ENCODE data around the gene C19orf47.

The C19orf47 gene

GRCh38 chr19:40305403-40305802 is 42.8 kb downstream of the C19orf47 start:
- TF ChIP-seq, protein P1, sequence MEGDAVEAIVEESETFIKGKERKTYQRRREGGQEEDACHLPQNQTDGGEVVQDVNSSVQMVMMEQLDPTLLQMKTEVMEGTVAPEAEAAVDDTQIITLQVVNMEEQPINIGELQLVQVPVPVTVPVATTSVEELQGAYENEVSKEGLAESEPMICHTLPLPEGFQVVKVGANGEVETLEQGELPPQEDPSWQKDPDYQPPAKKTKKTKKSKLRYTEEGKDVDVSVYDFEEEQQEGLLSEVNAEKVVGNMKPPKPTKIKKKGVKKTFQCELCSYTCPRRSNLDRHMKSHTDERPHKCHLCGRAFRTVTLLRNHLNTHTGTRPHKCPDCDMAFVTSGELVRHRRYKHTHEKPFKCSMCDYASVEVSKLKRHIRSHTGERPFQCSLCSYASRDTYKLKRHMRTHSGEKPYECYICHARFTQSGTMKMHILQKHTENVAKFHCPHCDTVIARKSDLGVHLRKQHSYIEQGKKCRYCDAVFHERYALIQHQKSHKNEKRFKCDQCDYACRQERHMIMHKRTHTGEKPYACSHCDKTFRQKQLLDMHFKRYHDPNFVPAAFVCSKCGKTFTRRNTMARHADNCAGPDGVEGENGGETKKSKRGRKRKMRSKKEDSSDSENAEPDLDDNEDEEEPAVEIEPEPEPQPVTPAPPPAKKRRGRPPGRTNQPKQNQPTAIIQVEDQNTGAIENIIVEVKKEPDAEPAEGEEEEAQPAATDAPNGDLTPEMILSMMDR (IDR thresholded peaks at IDR 0.05): peak; percentile 94
- no peak for TF ChIP-seq ZFX (IDR thresholded peaks at IDR 0.05; ENCODE audit: borderline replicate concordance)
- H3K27ac ChIP-seq: no peak overlapping the region

DNA sequence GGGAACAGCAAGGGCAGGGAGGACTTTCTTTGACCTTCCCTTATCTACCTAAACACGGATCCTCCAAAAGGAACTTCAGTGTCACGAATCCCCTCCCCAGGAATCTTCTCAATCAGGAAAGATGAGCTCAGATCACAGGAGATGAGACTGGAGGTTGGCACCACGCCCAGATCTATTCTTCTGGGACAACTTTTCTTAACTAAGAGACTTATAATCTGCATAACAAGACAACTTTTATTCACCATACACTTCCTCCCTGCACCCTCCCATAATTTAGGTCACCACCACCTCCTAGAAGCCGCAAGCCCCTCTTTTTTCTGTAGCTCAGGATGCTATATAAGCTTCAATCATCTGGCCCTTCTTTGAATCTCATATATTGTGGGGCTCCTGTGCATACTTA is 43.9 kb downstream of the C19orf47 start:
- TF ChIP-seq, protein P1 (IDR thresholded peaks at IDR 0.05): no peak
- TF ChIP-seq ZFX (IDR thresholded peaks at IDR 0.05; ENCODE audit: borderline replicate concordance): no peak
- H3K27ac ChIP-seq: no peak overlapping the region

DNA sequence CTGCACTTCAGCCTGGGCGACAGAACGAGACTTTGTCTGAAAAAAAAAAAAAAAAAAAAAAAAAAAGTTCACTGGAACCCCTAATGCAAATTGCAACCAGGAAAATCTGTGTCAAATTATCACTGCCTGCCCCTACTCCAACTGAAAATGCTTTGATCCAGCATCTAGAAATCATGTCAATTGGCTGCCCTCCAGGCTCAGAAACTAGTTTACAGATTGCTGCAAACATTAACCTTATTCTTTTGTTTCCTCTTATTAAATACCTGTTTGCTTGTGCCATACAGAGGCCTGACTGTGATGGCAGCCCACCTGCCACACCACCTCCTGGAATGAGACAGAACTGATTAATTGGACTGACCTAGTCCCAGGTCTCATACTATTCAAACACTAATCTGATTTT is 44.4 kb downstream of the C19orf47 start:
- TF ChIP-seq, protein P1 (IDR thresholded peaks at IDR 0.05): no peak
- no peak for TF ChIP-seq ZFX (IDR thresholded peaks at IDR 0.05; ENCODE audit: borderline replicate concordance)
- H3K27ac ChIP-seq: no peak overlapping the region

DNA sequence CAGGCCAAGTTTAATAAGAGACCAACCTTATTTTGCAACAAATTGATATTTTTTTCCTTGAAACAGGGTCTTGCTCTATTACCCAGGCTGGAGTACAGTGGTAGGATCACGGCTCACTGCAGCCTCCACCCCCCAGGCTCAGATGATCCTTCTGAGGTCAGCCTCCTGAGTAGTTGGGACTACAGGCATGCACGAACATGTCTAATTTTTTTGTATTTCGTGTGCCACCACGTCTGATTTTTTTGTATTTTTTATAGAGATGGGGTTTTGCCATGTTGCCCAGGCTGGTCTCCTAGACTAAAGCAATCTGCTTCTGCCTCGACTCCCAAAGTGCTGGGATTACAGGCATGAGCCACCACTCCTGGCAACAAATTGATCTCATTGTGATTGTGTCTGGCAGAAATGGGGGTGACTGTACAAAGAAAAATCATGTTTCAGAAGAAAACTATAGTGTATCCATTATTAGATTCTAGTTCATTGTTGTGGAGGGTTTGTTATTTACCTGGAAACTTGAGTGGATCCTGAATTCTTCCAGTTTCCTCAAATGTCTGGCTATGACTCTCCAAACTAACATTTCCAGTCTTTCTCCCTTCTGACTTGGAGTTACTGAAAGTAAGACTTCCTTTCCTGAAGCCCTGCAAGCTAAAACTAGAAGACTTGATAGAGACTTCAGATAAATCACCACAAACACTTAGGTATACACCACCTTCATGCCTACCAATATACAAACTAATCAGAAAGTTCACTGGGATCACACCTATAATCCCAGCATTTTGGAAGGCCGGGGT is 45.8 kb downstream of the C19orf47 start:
- no peak overlapping the region for H3K27ac ChIP-seq

GRCh38 chr19:40300668-40301067 is 47.5 kb downstream of the C19orf47 start:
- H3K27ac ChIP-seq: no peak overlapping the region
- no peak for TF ChIP-seq ZFX (IDR thresholded peaks at IDR 0.05; ENCODE audit: borderline replicate concordance)
- TF ChIP-seq, protein P1 (IDR thresholded peaks at IDR 0.05): no peak

More for the DNA sequence above, 45.8 kb downstream of the C19orf47 start:
- no peak for TF ChIP-seq ZFX (IDR thresholded peaks at IDR 0.05; ENCODE audit: borderline replicate concordance)
- TF ChIP-seq, protein P1 (IDR thresholded peaks at IDR 0.05): no peak

GRCh38 chr19:40298026-40298425 is 50.2 kb downstream of the C19orf47 start:
- H3K27ac ChIP-seq: no peak overlapping the region
- TF ChIP-seq, protein P1 (IDR thresholded peaks at IDR 0.05): no peak
- TF ChIP-seq ZFX (IDR thresholded peaks at IDR 0.05; ENCODE audit: borderline replicate concordance): no peak

DNA sequence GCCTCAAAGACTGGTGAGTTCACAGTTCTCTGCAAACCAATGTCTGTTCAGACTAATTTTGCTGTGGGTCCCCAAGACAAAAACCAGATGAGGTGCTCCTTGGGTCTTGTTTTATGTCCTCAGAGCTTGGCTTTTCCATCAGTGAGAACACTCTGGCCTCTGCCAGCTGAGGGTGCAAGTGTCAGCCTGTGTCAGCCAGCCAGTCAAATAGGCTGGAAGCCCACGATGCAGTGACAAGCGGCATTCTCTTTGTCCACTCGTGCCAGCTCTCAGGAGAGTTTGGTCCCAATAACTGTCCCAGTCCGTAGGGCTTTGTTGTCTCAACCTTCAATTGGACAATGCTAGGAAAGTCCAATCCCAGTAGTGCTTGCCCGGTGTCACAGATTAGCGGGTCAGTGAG is 53.6 kb downstream of the C19orf47 start:
- no peak for TF ChIP-seq ZFX (IDR thresholded peaks at IDR 0.05; ENCODE audit: borderline replicate concordance)
- TF ChIP-seq, protein P1 (IDR thresholded peaks at IDR 0.05): no peak
- H3K27ac ChIP-seq: no peak overlapping the region

Measured in 22Rv1 (cell line).